H1 (cell line): ENCODE measurements around the gene METTL8.

Experiments used
- CEBPB ChIP-seq: IDR thresholded peaks from 2 replicates; pipeline ENCODE4 v1.6.1; 2012; ENCODE audit warnings: low read depth, low read length
- CTCF ChIP-seq, 3 experiments: IDR thresholded peaks; 1 replicate in 2 of 3; 2 replicates in 1 of 3; pipeline versions ENCODE4 v1.5.1 to v1.6.1; 2011; ENCODE audit warnings: low read length in 3 of 3, mild to moderate bottlenecking in 3 of 3, inconsistent platforms in 2 of 3, low read depth in 1 of 3, moderate library complexity in 1 of 3; ENCODE audit not compliant: insufficient read depth in 1 of 3; ENCODE audit errors: control extremely low read depth in 1 of 3
- MAFK ChIP-seq: IDR thresholded peaks from 2 replicates; pipeline ENCODE4 v1.6.1; 2012; ENCODE audit warnings: low read depth, mild to moderate bottlenecking, improper control_type of control experiment, low read length
- POLR2A ChIP-seq, 2 experiments: IDR thresholded peaks; 1 replicate in 1 of 2; 2 replicates in 1 of 2; pipeline ENCODE4 v1.6.1; 2011; ENCODE audit warnings: low read depth in 2 of 2, low read length in 2 of 2, mild to moderate bottlenecking in 2 of 2; ENCODE audit errors: control extremely low read depth in 1 of 2
- SP4 ChIP-seq: IDR thresholded peaks from 2 replicates; pipeline ENCODE4 v1.6.1; 2012; ENCODE audit warnings: low read length, inconsistent platforms
- TAF1 ChIP-seq: IDR thresholded peaks from 2 replicates; pipeline ENCODE4 v1.6.1; 2011; ENCODE audit warnings: mild to moderate bottlenecking, low read depth, low read length

GRCh38 chr2:171342067-171342413, 91.8 kb downstream of the METTL8 start:
- no peak for TF ChIP-seq POLR2A (IDR thresholded peaks at IDR 0.05; ENCODE audit: control extremely low read depth in 1 of 2, low read depth in 2 of 2, low read length in 2 of 2)
- no peak for TF ChIP-seq CTCF (IDR thresholded peaks at IDR 0.05; ENCODE audit: control extremely low read depth in 1 of 3, insufficient read depth in 1 of 3, low read depth in 1 of 3, low read length in 3 of 3)
- TF ChIP-seq CEBPB = no peak
- no peak for TF ChIP-seq TAF1
- no peak for TF ChIP-seq MAFK
- no peak for TF ChIP-seq SP4
